Measurements from ENCODE around the gene SLC22A6. TPM values are rescaled to one million over a fixed set of nuclear protein-coding genes. Genes with fewer than 3 reads are reported as not detected.

Gene SLC22A6
- total RNA-seq, 1 donor from 2014 or later: not detected

- intact Hi-C loops (cut with DNase I): no loop called here
- H3K27me3 ChIP-seq (ENCODE audit: low read depth): peaks cover 3% of the 10 kb centered on the region
- ATAC-seq (no peak), DNase-seq (no peak)
- H3K9me3 ChIP-seq: no peaks in the 10 kb centered on the region
- no peaks in the 10 kb centered on the region for H3K4me1 ChIP-seq
- no peak overlapping the region for H3K27ac ChIP-seq
- H3K36me3 ChIP-seq: no peaks in the 10 kb centered on the region
- TF ChIP-seq, protein P1, sequence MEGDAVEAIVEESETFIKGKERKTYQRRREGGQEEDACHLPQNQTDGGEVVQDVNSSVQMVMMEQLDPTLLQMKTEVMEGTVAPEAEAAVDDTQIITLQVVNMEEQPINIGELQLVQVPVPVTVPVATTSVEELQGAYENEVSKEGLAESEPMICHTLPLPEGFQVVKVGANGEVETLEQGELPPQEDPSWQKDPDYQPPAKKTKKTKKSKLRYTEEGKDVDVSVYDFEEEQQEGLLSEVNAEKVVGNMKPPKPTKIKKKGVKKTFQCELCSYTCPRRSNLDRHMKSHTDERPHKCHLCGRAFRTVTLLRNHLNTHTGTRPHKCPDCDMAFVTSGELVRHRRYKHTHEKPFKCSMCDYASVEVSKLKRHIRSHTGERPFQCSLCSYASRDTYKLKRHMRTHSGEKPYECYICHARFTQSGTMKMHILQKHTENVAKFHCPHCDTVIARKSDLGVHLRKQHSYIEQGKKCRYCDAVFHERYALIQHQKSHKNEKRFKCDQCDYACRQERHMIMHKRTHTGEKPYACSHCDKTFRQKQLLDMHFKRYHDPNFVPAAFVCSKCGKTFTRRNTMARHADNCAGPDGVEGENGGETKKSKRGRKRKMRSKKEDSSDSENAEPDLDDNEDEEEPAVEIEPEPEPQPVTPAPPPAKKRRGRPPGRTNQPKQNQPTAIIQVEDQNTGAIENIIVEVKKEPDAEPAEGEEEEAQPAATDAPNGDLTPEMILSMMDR (IDR thresholded peaks at IDR 0.05): no peak
- H3K4me3 ChIP-seq: no peak overlapping the region
These were observed 50.8 kb downstream of the SLC22A6 start for GRCh38 chr11:62933750-62934495.

DNA sequence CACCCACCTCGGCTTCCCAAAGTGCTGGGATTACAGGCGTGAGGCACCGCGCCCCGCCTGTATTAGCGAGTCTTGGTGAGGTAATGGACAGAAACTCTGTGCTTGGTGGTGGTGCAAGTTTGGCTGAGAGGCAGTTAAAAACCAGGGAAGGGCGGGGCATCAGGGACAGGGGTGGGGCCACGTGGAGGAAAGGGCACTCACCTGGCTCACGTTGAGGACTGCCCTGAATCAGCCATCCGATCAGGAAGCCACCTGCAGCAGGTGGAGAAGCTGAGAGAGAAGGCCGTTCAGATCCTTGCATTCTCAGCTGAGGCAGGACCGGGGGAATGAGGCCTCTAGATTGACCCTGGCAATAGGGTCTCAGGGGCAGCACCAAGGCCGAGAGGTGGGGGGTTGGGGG lies 51.5 kb downstream of the SLC22A6 start:
- no peak overlapping the region for H3K27ac ChIP-seq
- no peak overlapping the region for H3K4me3 ChIP-seq
- no peaks in the 10 kb centered on the region for H3K4me1 ChIP-seq
- TF ChIP-seq, protein P1 (IDR thresholded peaks at IDR 0.05): no peak
- intact Hi-C loops (cut with DNase I): no loop called here
- no peaks in the 10 kb centered on the region for H3K9me3 ChIP-seq
- no peak for DNase-seq
- no peaks in the 10 kb centered on the region for H3K36me3 ChIP-seq
- ATAC-seq: no peak
- peaks cover 7% of the 10 kb centered on the region for H3K27me3 ChIP-seq (ENCODE audit: low read depth)

GRCh38 chr11:62931499-62932278 lies 53.1 kb downstream of the SLC22A6 start:
- Histone ChIP-seq H3K4me3 (no peak overlapping the region), H3K27ac (no peak overlapping the region), H3K27me3 (ENCODE audit: low read depth) (peaks cover 20% of the 10 kb centered on the region), H3K36me3 (no peaks in the 10 kb centered on the region), H3K9me3 (no peaks in the 10 kb centered on the region), H3K4me1 (peaks cover 5% of the 10 kb centered on the region)
- DNase-seq (no peak), ATAC-seq (no peak)
- intact Hi-C loops (cut with DNase I): no loop called here
- TF ChIP-seq, protein P1 (IDR thresholded peaks at IDR 0.05): no peak

DNA sequence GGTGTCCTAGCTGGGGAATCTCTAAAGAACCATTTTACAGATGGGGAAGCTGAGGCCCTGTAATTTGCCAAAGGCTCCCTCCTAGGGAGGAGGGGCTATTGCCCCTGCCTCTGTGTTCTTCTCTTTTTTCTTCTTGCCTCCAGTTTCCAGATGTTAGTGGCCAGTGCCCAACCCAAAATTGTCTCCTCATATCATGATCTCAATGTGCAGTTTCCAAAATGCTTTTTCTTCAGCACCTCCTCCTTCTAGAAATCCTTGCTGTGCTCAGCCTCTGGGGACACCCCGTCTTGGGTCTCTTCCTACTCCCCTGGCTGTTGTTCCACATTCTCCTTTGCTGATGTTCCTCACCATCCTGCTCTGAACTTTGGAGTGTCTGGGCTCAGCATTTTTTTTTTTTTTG lies 54.1 kb downstream of the SLC22A6 start:
- TF ChIP-seq, protein P1 (IDR thresholded peaks at IDR 0.05): no peak
- DNase-seq (no peak), ATAC-seq (no peak)
- Histone ChIP-seq H3K9me3 (no peaks in the 10 kb centered on the region), H3K36me3 (no peaks in the 10 kb centered on the region), H3K27me3 (ENCODE audit: low read depth) (peaks cover 30% of the 10 kb centered on the region), H3K27ac (no peak overlapping the region), H3K4me1 (peaks cover 15% of the 10 kb centered on the region), H3K4me3 (no peak overlapping the region)
- intact Hi-C loops (cut with DNase I): no loop called here

DNA sequence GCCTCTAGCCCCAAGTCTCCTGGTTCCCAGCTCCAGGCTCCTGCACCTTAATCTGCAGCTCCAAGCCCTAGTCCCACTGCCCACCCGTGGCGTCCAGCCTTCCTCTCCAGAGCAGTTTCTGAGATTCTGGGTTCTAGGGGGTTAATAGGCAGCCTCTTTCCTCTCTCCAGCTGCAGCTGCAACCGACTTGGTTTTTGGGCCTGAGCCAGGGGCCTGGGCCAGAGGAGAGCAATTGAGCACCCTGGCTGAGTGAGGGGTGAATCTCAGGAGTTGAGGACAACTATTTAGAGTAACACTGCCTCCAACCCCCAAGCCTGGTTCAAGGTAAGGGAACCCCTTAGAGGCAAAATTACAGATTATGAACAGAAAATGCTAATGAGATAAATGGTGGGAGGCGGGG lies 54.6 kb downstream of the SLC22A6 start:
- Histone ChIP-seq H3K36me3 (no peaks in the 10 kb centered on the region), H3K27ac (no peak overlapping the region), H3K4me1 (peaks cover 18% of the 10 kb centered on the region), H3K27me3 (ENCODE audit: low read depth) (peaks cover 36% of the 10 kb centered on the region), H3K4me3 (no peak overlapping the region), H3K9me3 (no peaks in the 10 kb centered on the region)
- no peak for DNase-seq
- ATAC-seq: no peak
- intact Hi-C loops (cut with DNase I): no loop called here
- TF ChIP-seq, protein P1 (IDR thresholded peaks at IDR 0.05): no peak
